ENCODE data around the gene TCEAL9. TPM values are rescaled to one million over a fixed set of nuclear protein-coding genes. Genes with fewer than 3 reads are reported as not detected.

Gene TCEAL9
- total RNA-seq, 1 donor from 2014 or later = 83.5 TPM

GRCh38 chrX:103372886-103373285, 16.6 kb downstream of the TCEAL9 start:
- H3K4me1 Mint-ChIP-seq (ENCODE audit: low read depth) = peaks cover 13% of the 10 kb centered on the region
- TF ChIP-seq, protein P1, sequence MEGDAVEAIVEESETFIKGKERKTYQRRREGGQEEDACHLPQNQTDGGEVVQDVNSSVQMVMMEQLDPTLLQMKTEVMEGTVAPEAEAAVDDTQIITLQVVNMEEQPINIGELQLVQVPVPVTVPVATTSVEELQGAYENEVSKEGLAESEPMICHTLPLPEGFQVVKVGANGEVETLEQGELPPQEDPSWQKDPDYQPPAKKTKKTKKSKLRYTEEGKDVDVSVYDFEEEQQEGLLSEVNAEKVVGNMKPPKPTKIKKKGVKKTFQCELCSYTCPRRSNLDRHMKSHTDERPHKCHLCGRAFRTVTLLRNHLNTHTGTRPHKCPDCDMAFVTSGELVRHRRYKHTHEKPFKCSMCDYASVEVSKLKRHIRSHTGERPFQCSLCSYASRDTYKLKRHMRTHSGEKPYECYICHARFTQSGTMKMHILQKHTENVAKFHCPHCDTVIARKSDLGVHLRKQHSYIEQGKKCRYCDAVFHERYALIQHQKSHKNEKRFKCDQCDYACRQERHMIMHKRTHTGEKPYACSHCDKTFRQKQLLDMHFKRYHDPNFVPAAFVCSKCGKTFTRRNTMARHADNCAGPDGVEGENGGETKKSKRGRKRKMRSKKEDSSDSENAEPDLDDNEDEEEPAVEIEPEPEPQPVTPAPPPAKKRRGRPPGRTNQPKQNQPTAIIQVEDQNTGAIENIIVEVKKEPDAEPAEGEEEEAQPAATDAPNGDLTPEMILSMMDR (IDR thresholded peaks at IDR 0.05) = no peak
- DNase-seq (ENCODE audit: low spot score) = no peak
- H3K27ac Mint-ChIP-seq (ENCODE audit: unreplicated experiment) = no peak overlapping the region
- no peak overlapping the region for H3K4me3 Mint-ChIP-seq (ENCODE audit: unreplicated experiment)
- peaks cover 3% of the 10 kb centered on the region for H3K36me3 Mint-ChIP-seq (ENCODE audit: low read depth)
- no peaks in the 10 kb centered on the region for H3K9me3 Mint-ChIP-seq (ENCODE audit: low read depth)
- H3K27me3 Mint-ChIP-seq (ENCODE audit: low read depth) = no peaks in the 10 kb centered on the region

DNA sequence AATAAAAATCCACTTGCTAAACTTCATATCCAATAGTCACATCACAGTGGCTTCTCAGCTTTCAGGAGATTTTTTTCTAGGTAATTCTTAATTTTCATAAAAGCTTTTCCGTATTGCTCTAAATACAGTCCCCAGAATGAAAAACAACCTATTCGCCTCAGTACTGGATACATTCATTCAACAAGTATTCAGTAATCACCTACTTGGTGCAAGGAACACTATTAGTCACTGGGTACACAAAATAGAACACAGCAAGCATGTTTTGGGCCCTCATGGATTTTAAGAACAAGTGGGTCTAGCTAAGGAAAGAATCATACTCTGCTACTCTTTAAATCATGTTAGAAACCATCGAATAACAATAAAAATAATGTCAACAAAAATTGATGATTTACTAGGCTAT, 17.3 kb downstream of the TCEAL9 start:
- no peak overlapping the region for H3K4me3 Mint-ChIP-seq (ENCODE audit: unreplicated experiment)
- DNase-seq (ENCODE audit: low spot score) = no peak
- H3K27ac Mint-ChIP-seq (ENCODE audit: unreplicated experiment) = no peak overlapping the region

GRCh38 chrX:103376118-103376978, 20.0 kb downstream of the TCEAL9 start, which contains the start of gene BEX3:
Gene BEX3 (plus strand): TSS chrX:103376538. CDS start chrX:103377522, 984 bp downstream.
- H3K36me3 Mint-ChIP-seq (ENCODE audit: low read depth) = peaks cover 3% of the 10 kb centered on the region
- H3K27ac Mint-ChIP-seq (ENCODE audit: unreplicated experiment) = peak within 1 kb of the TSS; percentile 88
- TF ChIP-seq, protein P1 (IDR thresholded peaks at IDR 0.05) = no peak
- H3K4me1 Mint-ChIP-seq (ENCODE audit: low read depth) = peaks cover 22% of the 10 kb centered on the region
- no peaks in the 10 kb centered on the region for H3K27me3 Mint-ChIP-seq (ENCODE audit: low read depth)
- DNase-seq (ENCODE audit: low spot score) = no peak
- peak within 1 kb of the TSS; percentile 81 for H3K4me3 Mint-ChIP-seq (ENCODE audit: unreplicated experiment)
- H3K9me3 Mint-ChIP-seq (ENCODE audit: low read depth) = no peaks in the 10 kb centered on the region

More for the DNA sequence above, 17.3 kb downstream of the TCEAL9 start:
- TF ChIP-seq, protein P1 (IDR thresholded peaks at IDR 0.05) = no peak
- Mint-ChIP-seq H3K9me3 (ENCODE audit: low read depth) (no peaks in the 10 kb centered on the region), H3K27me3 (ENCODE audit: low read depth) (no peaks in the 10 kb centered on the region), H3K36me3 (ENCODE audit: low read depth) (peaks cover 3% of the 10 kb centered on the region), H3K4me1 (ENCODE audit: low read depth) (peaks cover 16% of the 10 kb centered on the region)

GRCh38 chrX:103376979-103377324, 20.6 kb downstream of the TCEAL9 start:
- Mint-ChIP-seq H3K27me3 (ENCODE audit: low read depth) (no peaks in the 10 kb centered on the region), H3K27ac (ENCODE audit: unreplicated experiment) (peak overlapping the region; percentile 87), H3K4me3 (ENCODE audit: unreplicated experiment) (peak overlapping the region; percentile 81), H3K4me1 (ENCODE audit: low read depth) (peaks cover 22% of the 10 kb centered on the region), H3K9me3 (ENCODE audit: low read depth) (no peaks in the 10 kb centered on the region), H3K36me3 (ENCODE audit: low read depth) (peaks cover 3% of the 10 kb centered on the region)
- TF ChIP-seq, protein P1 (IDR thresholded peaks at IDR 0.05) = no peak
- no peak for DNase-seq (ENCODE audit: low spot score)

DNA sequence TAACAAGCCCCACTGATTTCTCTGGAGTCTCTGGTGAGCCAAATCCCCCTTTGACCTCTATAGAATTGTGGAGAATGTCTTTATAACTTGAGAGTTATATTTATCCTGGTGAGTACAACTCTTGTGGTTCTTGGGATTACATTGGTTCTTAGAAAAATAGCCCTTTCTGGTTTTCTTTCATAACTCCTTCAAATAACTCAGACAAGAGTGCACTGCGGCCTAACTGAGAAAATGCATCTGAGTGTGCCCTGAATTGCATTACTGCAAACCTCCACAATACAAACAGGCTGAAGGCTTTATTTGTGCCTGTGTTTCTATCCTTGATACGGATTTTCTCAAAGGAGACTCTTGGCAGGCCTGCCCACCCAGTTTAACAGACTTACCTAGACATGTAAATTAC, 22.7 kb downstream of the TCEAL9 start:
- DNase-seq (ENCODE audit: low spot score) = no peak
- TF ChIP-seq, protein P1 (IDR thresholded peaks at IDR 0.05) = no peak
- peaks cover 3% of the 10 kb centered on the region for H3K36me3 Mint-ChIP-seq (ENCODE audit: low read depth)
- H3K4me3 Mint-ChIP-seq (ENCODE audit: unreplicated experiment) = no peak overlapping the region
- peaks cover 22% of the 10 kb centered on the region for H3K4me1 Mint-ChIP-seq (ENCODE audit: low read depth)
- no peaks in the 10 kb centered on the region for H3K27me3 Mint-ChIP-seq (ENCODE audit: low read depth)
- peak overlapping the region; percentile 43 for H3K27ac Mint-ChIP-seq (ENCODE audit: unreplicated experiment)
- no peaks in the 10 kb centered on the region for H3K9me3 Mint-ChIP-seq (ENCODE audit: low read depth)

All from chondrocyte (in vitro differentiated cells).